Stimulated activated CD8-positive, alpha-beta memory T cell treated with anti-CD3 and anti-CD28 coated beads, Interleukin-15, amount 100 ng/mL, for 4 hours (primary cell): ENCODE results near the gene BCR.

Experiments used
- DNase-seq, 2 donors: peaks; one replicate each; pipeline ENCODE4 v3.0.0-alpha.2; 2020; ENCODE audit warnings: low read depth in 2 of 2

BCR gene

GRCh38 chr22:23276656-23277582 is 96.6 kb downstream of the BCR start:
- DNase-seq: no peak

GRCh38 chr22:23277583-23278295 is 97.4 kb downstream of the BCR start:
- no peak for DNase-seq

GRCh38 chr22:23278883-23279675 is 98.8 kb downstream of the BCR start:
- DNase-seq: no peak

- DNase-seq: no peak
Measured at GRCh38 chr22:23279781-23280180, 99.5 kb downstream of the BCR start.

- no peak for DNase-seq
Measured at GRCh38 chr22:23280356-23281052, 100.2 kb downstream of the BCR start.

DNA sequence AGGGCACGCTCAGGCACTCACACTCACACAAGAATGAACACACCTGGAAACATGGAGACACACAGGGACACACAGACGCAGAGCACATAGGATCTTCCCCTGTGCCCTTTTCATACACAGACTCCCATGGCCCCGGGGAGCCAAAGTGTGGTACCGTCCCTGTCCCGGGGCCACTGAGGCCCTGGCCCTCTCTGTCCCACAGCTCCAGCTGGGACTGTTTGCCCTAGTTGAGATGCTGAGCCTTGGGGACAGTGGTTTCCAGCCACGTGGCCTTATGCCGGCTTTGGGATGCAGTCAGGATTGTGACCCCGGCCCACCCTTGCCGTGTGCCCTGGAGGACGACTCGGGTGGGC is 100.7 kb downstream of the BCR start:
- no peak for DNase-seq

- peak; percentile 40 to 64 for DNase-seq
Measured at GRCh38 chr22:23281406-23282088, 101.2 kb downstream of the BCR start.

DNA sequence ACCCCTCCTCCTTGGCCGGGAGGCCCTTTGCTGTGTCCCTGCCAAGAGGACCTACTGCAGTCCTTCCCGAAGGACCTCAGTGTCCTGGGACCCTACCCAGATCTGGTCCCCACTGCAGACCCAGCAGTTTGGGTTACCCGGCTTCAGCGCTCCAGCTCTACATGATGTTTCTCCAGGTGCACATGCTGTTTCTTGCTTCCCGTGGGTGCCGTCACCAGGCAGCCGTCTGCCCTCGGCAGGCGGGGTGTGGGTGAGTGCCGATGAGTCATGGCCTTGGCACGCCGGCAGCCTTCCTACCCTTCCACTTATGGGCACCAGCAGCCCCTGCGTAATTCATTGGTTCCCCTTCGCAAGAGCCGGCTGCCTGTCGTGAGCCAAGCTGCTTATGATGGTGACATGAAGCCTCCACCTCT is 101.8 kb downstream of the BCR start:
- DNase-seq: no peak

- no peak for DNase-seq
Measured at GRCh38 chr22:23282516-23282915, 102.2 kb downstream of the BCR start.

- DNase-seq: no peak
Measured at GRCh38 chr22:23282986-23283385, 102.7 kb downstream of the BCR start.

DNA sequence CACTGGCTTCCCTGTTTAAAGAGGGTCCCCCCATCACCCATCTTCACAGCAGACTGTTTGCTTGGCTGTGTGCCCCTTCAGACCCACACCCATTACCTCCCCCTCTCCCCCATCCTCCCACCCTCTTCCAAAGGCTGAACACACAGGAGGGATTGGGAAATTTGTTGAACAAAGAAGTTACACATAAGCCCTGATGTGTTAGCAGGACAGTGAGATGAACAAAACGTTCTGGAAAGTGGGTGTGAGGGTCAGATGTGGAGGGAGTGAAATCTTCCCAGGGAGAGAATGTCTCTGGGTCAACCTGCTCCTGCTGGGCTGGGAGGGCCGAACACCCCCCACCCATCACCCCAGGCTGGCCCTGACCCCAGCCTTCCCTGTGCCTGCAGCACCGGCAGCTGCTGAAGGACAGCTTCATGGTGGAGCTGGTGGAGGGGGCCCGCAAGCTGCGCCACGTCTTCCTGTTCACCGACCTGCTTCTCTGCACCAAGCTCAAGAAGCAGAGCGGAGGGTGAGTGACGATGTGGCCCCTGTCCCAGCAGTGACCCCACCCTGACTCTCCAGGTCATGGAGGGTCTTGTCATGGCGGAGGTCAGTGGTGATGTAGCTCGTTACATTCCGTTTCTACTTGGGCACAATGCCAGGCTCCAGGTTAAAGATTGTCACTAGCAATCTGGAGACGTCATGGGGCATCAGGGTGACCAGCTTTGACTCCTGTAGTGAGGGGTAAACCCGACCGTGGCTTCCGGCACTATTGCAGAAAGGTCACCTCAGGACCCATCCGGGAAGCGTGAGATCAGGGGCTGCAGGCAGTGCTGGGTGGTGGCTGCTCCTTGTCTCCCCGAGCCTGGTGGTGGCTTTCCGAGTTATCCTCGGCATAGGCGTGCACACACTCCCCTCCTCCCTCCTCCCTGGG is 103.5 kb downstream of the BCR start:
- DNase-seq: no peak

DNA sequence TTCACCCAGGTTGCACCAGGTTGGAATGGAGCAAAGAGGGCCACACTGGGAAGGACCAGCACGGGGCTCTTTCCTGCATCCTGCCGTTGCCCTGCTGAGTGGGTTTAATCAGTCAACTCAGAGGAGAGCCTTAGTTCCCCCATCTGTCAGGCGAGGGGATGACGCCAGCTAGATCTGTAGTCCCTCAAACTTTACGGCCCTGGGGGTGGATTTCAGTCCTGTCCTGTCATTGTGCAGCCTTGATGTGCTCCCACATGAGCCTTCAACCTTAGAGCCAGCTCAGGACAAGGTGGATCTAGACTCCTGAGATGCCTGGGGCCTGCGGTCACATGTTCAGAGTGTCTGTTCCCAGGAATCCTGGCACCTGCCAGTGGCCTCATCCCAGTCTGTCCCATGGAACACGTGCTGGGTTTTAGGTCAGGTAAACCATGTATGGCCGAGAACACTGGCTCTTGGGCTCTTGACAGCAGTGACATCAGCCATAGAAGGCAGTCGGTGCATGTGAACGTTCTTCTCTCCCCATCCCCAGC is 104.3 kb downstream of the BCR start:
- DNase-seq: no peak

DNA sequence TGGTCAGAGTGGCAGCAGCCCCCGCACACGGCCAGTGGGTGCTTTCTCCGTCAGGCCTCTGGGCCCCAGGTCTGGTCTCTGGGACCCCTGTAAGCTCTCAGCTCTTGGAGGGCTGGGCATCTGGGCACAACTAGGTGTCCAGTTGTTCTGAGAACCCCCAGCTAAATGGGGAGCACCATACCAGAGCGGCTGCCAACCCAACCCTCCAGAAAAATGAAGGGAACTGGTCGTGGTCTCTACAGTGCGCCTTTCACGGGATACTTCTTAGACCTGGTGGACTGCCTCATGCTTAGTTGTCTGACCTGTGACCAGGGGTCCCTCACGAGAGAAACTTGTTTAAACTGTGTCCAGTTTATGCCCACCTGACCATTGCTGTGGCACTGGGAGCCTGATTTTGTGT is 104.9 kb downstream of the BCR start:
- DNase-seq: no peak

DNA sequence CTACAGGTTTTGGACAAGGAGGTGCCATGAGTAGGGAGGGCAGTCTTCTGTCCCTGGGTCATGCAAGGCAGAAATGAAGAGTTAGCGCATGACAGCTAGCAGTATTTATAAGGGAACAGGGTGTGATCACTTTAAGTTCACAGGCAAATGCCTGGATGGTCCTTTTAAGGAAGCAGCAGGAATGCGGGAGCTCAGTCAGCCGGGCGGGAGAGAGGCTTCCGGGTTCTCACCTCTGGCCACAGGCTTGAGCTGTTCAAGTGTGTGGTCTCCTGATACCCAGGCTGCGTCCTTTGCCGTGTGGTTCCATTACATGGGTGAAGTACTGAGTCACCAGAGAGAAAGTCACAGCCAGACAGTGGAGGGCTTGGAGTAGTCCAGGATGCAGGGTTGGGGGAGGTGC is 105.4 kb downstream of the BCR start:
- DNase-seq: no peak

DNA sequence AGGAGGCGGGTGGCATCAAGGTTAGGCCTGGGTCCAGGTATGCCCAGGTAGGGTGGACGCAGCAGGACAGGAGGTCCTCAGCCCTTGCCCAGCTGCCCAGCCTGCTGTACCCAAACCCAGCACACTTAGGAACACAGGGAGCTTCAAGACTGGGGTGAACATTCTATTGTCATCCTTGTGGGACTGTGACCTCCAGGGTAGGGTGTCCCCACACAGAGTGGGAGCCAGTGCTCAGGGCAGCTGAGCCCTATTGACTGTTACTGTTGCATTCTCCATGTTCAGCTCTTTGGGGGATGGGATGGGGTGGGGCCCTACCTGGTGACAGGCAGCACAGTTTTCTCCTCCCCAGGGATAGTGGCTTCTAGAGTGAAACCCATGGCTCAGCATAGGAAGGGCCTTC is 106.0 kb downstream of the BCR start:
- no peak for DNase-seq

DNA sequence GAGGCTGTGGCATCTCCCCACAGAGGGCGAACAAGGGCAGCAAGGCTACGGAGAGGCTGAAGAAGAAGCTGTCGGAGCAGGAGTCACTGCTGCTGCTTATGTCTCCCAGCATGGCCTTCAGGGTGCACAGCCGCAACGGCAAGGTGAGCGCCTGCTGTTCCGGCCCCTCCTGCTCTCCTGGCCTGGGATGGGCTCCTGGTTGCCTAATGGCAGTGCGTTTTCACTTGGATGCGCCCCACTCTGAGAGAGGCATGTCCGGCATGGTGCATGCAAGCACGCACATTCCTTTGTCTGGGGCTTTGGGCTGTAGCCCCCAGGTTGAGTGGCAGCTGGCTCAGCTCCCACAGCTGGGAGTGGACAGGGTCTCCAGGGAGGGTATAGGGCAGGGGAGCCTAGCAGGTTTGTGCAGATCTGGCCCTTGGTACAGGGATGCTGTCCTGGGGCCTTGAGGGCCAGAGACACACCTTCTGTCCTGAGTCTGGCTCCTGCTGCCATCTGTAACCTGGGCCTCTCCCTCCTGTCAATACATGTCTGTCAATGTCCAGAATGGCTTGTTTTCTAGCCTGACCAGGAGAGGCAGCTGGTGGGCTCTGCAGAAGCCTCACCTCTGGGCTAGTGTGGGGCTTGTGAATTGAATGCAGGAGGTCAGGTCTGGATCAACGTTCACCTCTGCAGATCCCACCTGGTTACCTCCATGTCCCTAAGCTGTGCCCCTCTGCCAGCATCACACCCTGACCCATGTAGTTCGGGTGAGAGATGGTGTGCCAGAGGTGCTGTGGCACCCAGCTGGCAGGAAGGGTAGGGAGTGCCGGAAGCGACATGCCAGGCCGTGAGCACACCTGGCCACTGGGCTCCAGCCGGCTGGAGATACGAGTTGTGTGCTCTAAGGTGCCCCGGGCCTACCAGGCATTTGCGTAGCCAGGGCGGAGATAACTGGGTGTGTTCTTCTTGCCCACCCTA is 107.1 kb downstream of the BCR start:
- no peak for DNase-seq

- no peak for DNase-seq
Measured at GRCh38 chr22:23288301-23289129, 108.2 kb downstream of the BCR start.

DNA sequence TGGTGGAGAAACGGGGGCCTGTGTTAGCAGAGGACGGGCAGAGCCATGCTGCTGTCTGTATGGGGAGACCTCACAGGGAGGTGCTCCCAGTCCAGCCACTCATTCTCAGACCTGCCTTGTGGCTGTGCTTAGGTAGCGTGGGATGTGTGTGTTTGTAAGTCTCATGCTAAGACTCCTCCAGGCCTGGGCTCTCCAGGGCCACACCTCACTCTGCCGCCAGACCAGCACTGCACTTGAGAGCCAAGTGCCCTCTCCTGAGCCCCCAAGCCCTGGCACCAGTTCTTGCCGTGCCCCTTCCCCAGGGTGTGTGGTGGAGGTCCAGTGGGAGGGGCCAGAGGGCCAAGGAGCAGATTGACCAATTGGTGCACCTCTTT is 108.8 kb downstream of the BCR start:
- DNase-seq: no peak
